Eye (tissue), 1 donor: ENCODE results near the gene DNAJC7.

Experiments used
- DNase-seq: peaks from one replicate; pipeline ENCODE4 v3.0.0-alpha.2; 2015

DNAJC7 gene

GRCh38 chr17:41974658-41975057 lies 42.6 kb downstream of the DNAJC7 start:
- no peak for DNase-seq

DNA sequence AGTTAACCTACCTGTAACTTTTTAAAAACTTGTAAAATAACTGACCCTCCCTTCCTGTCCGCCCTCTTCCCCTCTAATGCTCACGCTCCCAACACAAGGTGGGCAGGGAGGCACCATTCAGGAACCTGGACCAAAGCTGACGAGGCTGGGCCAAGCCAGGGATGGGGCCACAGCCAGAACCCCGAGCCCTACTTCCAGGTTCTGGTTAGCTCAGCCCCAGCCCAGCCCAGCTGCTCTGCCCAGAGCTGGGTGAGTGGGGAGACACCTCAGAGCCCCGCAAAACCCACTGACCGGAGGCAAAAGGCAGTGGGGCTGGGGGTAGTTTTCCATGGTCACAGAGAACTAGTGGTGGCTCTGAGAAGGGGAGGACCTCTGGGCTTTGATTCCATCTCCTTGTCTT lies 43.2 kb downstream of the DNAJC7 start:
- no peak for DNase-seq

DNA sequence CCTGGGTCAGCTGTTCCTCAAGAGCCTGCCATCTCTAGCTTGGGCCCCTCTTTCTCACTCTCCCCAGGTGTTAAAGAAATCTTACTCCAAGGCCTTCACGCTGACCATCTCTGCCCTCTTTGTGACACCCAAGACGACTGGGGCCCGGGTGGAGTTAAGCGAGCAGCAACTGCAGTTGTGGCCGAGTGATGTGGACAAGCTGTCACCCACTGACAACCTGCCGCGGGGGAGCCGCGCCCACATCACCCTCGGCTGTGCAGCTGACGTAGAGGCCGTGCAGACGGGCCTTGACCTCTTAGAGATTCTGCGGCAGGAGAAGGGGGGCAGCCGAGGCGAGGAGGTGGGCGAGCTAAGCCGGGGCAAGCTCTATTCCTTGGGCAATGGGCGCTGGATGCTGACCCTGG lies 43.8 kb downstream of the DNAJC7 start:
- DNase-seq: no peak

GRCh38 chr17:41972571-41973407 lies 44.5 kb downstream of the DNAJC7 start:
- DNase-seq: no peak

GRCh38 chr17:41971721-41972523 lies 45.3 kb downstream of the DNAJC7 start:
- no peak for DNase-seq

GRCh38 chr17:41970901-41971331 lies 46.3 kb downstream of the DNAJC7 start:
- no peak for DNase-seq

DNA sequence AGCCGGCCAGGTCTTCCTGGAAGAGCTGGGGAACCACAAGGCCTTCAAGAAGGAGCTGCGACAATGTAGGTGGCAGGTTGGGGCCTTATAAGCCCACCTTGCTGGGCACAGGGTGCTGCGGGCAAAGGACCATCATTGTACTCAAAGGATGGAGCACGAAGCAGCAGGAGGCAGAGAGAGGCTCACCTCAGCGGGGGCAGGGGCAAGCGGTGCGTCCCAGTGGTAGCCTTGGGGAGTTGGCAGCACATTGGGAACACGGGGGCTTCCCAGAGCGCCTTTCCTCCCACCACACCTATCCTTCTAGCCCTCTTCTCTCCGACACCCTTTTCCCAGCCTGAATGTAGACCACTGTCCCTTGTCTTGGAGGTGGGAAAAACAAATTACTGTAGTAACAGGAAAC lies 48.6 kb downstream of the DNAJC7 start:
- no peak for DNase-seq

DNA sequence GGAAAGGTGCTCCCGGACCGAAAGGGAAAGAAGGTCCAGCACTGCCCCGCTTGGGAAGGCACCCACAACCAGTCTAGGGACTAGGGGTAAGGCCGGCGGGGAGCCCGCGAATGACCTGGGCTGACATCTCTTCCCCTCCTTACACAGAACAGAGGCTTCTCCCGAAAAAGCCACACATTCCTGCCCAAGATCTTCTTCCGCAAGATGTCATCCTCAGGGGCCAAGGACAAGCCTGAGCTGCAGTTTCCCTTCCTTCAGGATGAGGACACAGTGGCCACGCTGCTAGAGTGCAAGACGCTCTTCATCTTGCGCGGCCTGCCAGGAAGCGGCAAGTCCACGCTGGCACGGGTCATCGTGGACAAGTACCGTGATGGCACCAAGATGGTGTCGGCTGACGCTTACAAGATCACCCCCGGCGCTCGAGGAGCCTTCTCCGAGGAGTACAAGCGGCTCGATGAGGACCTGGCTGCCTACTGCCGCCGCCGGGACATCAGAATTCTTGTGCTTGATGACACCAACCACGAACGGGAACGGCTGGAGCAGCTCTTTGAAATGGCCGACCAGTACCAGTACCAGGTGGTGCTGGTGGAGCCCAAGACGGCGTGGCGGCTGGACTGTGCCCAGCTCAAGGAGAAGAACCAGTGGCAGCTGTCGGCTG lies 49.2 kb downstream of the DNAJC7 start:
- DNase-seq: no peak

GRCh38 chr17:41967141-41967920 lies 49.9 kb downstream of the DNAJC7 start:
- DNase-seq: no peak

GRCh38 chr17:41966463-41967140 lies 50.6 kb downstream of the DNAJC7 start, which contains the start of gene CNP:
TSS of gene CNP (plus strand) at chr17:41966795. CDS start at chr17:41966885, 90 bp downstream.
- peak; percentile 94 for DNase-seq

GRCh38 chr17:41965694-41966462 lies 51.4 kb downstream of the DNAJC7 start:
- peak; percentile 66 for DNase-seq

- DNase-seq: peak; percentile 94
Measured at GRCh38 chr17:41962768-41963434, 54.3 kb downstream of the DNAJC7 start.

DNA sequence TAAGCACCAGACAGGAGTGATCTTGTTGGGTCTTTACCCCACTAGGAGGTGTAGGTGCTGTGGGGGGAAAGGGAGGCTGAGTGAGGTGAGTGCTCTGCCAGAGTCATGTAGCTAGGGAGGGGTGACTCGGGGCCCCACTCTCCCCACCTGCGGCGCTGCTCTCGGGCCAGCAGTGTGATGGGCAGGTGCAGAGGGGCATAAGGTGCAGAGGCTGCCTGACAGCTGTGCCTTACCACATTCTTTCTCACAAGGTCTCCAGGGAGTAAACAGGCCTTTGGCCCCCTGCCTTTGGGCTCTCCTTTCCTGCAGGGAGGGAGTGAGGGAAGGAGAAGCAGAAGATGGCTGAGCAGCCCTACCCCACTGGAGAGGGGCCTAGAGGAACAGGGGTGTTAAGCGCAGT lies 55.1 kb downstream of the DNAJC7 start:
- no peak for DNase-seq

DNA sequence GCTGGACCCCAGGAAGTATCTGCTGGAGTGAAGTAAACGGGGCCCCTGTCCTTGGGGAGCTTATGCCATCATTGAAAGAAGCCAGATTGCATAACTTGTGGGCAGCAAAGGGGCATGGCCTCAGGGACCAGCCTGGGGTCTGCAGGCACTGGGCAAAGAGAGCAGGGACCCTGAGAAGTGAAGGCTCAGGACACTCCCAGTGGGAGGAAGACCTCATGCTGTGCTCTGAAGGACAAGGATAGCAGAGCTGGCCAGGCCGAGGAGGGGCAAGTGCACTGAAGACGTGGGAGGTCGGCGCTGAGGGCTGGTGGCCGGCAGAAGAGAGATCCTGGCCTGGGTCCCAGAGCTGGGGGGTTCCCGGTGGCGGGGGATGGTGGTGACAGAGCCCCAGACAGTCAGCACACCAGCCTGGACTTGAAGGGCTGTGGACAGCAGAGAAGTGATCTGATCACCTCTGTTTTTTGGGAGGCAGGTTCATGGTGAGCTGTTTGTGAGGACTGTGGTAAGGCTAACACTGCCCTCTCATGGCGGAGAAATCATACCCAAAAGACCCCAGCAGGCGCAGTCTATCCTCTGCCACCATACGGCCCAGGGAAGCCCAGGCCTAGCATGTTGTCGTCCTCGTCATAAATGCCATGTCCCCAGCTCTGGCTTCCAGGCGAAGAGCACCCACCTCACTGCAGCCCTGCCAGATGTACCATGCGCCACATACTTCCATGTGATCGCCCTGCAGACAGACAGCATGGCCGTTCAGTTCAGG lies 57.7 kb downstream of the DNAJC7 start:
- peak; percentile 58 for DNase-seq

DNA sequence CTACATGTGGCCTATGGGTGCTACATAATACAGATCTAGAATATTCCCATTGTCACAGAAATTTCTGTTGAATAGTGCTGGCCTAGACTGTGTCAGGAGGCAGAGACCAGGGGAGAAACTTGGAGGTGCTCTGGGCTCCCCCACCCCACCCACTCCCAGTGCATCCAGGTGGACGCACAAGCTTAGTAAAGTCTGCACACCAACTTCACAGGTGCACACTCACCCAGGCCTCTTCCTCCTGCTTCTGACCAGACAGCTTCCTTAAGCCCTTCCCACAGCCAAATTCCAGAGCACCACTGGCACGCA lies 58.3 kb downstream of the DNAJC7 start:
- no peak for DNase-seq

DNA sequence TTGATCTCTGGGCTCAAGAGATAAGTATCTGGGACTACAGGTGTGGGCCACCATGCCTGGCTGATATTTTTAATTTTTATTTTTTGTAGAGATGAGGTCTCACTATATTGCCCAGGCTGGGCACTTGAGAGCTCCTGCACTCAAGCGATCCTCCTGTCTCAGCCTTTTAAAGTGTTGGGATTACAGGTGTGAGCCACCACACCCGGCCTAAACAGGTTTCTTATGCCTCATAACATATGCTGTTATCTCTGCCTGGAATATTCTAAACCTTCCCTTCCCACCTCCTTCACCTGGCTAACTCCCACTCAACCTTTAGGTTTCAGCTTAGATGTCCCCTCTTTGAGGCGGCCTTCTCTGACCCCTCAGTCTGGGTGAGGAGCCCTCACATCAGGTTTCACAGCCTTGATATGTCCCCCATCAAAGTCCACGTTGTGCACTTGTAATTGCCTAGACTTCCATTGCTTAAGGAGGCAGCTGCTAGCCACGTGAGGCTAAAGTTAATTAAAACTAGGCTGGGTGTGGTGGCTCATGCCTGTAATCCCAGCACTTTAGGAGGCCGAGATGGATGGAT lies 59.3 kb downstream of the DNAJC7 start:
- DNase-seq: no peak

DNA sequence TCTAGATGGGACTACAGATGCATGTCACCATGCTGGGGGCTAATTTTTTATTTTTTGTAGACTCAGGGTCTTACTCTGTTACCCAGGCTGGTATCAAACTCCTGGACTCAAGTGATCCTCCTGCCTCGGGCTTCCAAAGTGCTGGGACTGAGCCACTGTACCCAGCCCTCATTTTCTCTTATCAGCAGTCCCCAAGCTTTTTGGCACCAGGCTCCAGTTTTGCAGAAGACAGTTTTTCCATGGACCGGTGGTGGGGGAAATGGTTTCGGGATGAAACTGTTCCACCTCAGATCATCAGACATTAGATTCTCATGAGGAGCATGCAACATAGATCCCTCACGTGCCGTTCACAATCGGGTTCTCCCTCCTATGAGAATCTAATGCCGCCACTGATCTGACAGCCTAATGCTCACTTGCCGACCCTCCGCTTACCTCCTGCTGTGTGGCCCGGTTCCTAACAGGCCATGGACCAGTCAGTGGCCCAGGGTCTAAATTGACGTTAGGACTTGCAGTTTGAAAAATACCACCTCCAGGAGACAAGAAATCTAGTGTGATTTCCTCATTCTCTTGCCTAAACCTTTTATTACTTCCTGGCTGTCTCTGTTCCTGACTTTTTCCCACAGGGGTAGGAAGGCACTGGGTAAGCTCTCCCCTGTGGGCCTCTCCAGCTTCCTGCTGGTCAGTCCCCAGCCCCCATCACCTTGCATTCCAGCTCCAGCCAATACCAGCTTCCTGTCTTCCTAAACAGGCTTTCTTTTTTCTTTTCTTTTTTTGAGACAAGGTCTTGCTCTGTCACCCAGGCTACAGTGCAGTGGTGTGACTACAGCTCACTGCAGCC lies 60.0 kb downstream of the DNAJC7 start:
- DNase-seq: no peak

DNA sequence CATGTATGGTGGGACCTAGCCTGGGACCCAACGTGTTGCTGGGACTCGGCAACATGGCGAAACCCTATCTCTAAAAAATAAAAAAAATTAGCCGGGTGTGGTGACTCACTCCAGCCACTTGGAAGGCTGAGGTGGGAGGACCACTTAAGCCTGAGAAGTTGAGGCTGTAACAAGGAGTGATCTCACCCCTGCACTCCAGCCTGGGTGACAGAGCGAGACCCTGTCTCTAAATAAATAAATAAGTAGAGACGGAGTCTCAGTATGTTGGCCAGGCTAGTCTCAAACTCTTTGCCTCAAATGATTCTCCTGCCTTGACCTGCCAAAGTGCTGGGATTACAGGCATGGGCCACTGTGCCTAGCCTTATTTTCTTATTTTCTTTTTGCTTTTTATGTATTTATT lies 60.7 kb downstream of the DNAJC7 start:
- DNase-seq: no peak
